ENCODE measurements around the gene FIGN.

DNA sequence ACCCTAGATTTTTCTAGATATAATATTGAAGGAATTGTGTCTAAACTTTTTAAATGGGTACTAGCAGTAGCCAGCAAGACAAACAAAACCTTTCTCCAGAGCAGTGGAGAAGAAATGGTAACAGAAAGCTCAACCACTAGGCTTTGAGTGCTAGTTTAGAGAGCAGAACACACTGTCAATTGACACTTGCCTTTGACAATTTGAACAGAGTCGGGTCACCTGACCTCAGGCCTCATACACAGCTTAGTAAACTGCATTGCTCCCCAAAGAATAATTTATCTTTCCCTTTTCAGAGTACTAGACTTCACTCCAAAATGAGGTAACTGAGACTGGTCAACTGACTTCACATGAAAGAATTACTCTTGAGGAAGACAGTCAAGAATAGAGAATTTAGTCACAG is 48.6 kb downstream of the FIGN start:
- no peak for TF ChIP-seq TCF7 (CRISPR knock-in tag; IDR thresholded peaks at IDR 0.05; ENCODE audit: low read depth)
- no peak for TF ChIP-seq EMX1 (CRISPR knock-in tag; IDR thresholded peaks at IDR 0.05)
- TF ChIP-seq ZNF671 (CRISPR knock-in tag; IDR thresholded peaks at IDR 0.05), result no peak
- TF ChIP-seq, protein P1, sequence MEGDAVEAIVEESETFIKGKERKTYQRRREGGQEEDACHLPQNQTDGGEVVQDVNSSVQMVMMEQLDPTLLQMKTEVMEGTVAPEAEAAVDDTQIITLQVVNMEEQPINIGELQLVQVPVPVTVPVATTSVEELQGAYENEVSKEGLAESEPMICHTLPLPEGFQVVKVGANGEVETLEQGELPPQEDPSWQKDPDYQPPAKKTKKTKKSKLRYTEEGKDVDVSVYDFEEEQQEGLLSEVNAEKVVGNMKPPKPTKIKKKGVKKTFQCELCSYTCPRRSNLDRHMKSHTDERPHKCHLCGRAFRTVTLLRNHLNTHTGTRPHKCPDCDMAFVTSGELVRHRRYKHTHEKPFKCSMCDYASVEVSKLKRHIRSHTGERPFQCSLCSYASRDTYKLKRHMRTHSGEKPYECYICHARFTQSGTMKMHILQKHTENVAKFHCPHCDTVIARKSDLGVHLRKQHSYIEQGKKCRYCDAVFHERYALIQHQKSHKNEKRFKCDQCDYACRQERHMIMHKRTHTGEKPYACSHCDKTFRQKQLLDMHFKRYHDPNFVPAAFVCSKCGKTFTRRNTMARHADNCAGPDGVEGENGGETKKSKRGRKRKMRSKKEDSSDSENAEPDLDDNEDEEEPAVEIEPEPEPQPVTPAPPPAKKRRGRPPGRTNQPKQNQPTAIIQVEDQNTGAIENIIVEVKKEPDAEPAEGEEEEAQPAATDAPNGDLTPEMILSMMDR (IDR thresholded peaks at IDR 0.05), result no peak
